ENCODE results near the gene DTNB. TPM values are rescaled to one million over a fixed set of nuclear protein-coding genes. Genes with fewer than 3 reads are reported as not detected.

Gene DTNB
- total and polyA plus RNA-seq, 2 experiments from 2014 or later, result 10.3 to 13.9 TPM

GRCh38 chr2:25655316-25655715 is 18.1 kb downstream of the DTNB start:
- Histone ChIP-seq H3K9me3 (ENCODE audit: low read depth) (no peaks in the 10 kb centered on the region), H3K4me3 (no peak overlapping the region), H2AFZ (no peak overlapping the region), H3K9me2 (replicated peaks; ENCODE audit: insufficient read depth) (no peaks in the 10 kb centered on the region), H3K27me3 (no peaks in the 10 kb centered on the region), H3K4me2 (no peak overlapping the region), H4K20me1 (ENCODE audit: insufficient read depth, poor library complexity, severe bottlenecking) (no peaks in the 10 kb centered on the region), H3K79me2 (peaks cover 45% of the 10 kb centered on the region), H3K27ac (no peak overlapping the region), H3K36me3 (replicated peaks; ENCODE audit: insufficient read depth, low read depth) (no peaks in the 10 kb centered on the region), H3K4me1 (ENCODE audit: insufficient read depth) (no peaks in the 10 kb centered on the region)
- WGBS (ENCODE audit: low lambda C conversion rate, missing lambda C conversion rate), result 92% methylated on average over 2 of the region's 2 CpGs
- DNase-seq (ENCODE audit: low spot score), result no peak
- TF ChIP-seq EZH2 (IDR thresholded peaks at IDR 0.05; ENCODE audit: borderline replicate concordance), result no peak
- TF ChIP-seq CTCF (IDR thresholded peaks at IDR 0.05; ENCODE audit: poor library complexity), result no peak
- no peak for TF ChIP-seq EZH2phosphoT487 (IDR thresholded peaks at IDR 0.05; ENCODE audit: low read depth, severe bottlenecking, unreplicated experiment)

- DNase-seq (ENCODE audit: low spot score), result no peak
- H3K4me2 ChIP-seq, result no peak overlapping the region
- 98% methylated on average over 4 of the region's 4 CpGs for WGBS (ENCODE audit: low lambda C conversion rate, missing lambda C conversion rate)
Observed at GRCh38 chr2:25654801-25655200, 18.6 kb downstream of the DTNB start.

GRCh38 chr2:25651782-25652455 is 21.5 kb downstream of the DTNB start:
- H3K27me3 ChIP-seq, result no peaks in the 10 kb centered on the region
- peaks cover 18% of the 10 kb centered on the region for H3K79me2 ChIP-seq
- H3K4me3 ChIP-seq, result no peak overlapping the region
- no peak overlapping the region for H3K4me2 ChIP-seq
- H3K27ac ChIP-seq, result no peak overlapping the region
- H3K36me3 ChIP-seq (replicated peaks; ENCODE audit: insufficient read depth, low read depth), result no peaks in the 10 kb centered on the region
- H3K9me3 ChIP-seq (ENCODE audit: low read depth), result no peaks in the 10 kb centered on the region
- no peaks in the 10 kb centered on the region for H3K9me2 ChIP-seq (replicated peaks; ENCODE audit: insufficient read depth)
- 81% methylated on average over 1 of the region's 1 CpG for WGBS (ENCODE audit: low lambda C conversion rate, missing lambda C conversion rate)
- no peaks in the 10 kb centered on the region for H4K20me1 ChIP-seq (ENCODE audit: insufficient read depth, poor library complexity, severe bottlenecking)
- no peak overlapping the region for H2AFZ ChIP-seq
- TF ChIP-seq EZH2phosphoT487 (IDR thresholded peaks at IDR 0.05; ENCODE audit: low read depth, severe bottlenecking, unreplicated experiment), result no peak
- no peak for TF ChIP-seq EZH2 (IDR thresholded peaks at IDR 0.05; ENCODE audit: borderline replicate concordance)
- no peak for TF ChIP-seq CTCF (IDR thresholded peaks at IDR 0.05; ENCODE audit: poor library complexity)
- DNase-seq (ENCODE audit: low spot score), result no peak
- H3K4me1 ChIP-seq (ENCODE audit: insufficient read depth), result no peaks in the 10 kb centered on the region

More at GRCh38 chr2:25654801-25655200, 18.6 kb downstream of the DTNB start:
- no peaks in the 10 kb centered on the region for H3K9me3 ChIP-seq (ENCODE audit: low read depth)
- no peaks in the 10 kb centered on the region for H3K36me3 ChIP-seq (replicated peaks; ENCODE audit: insufficient read depth, low read depth)
- no peak overlapping the region for H3K4me3 ChIP-seq
- H2AFZ ChIP-seq, result no peak overlapping the region
- no peaks in the 10 kb centered on the region for H3K9me2 ChIP-seq (replicated peaks; ENCODE audit: insufficient read depth)
- no peak for TF ChIP-seq EZH2phosphoT487 (IDR thresholded peaks at IDR 0.05; ENCODE audit: low read depth, severe bottlenecking, unreplicated experiment)
- TF ChIP-seq CTCF (IDR thresholded peaks at IDR 0.05; ENCODE audit: poor library complexity), result no peak
- no peak for TF ChIP-seq EZH2 (IDR thresholded peaks at IDR 0.05; ENCODE audit: borderline replicate concordance)
- no peaks in the 10 kb centered on the region for H4K20me1 ChIP-seq (ENCODE audit: insufficient read depth, poor library complexity, severe bottlenecking)
- H3K4me1 ChIP-seq (ENCODE audit: insufficient read depth), result no peaks in the 10 kb centered on the region
- H3K27me3 ChIP-seq, result no peaks in the 10 kb centered on the region
- no peak overlapping the region for H3K27ac ChIP-seq
- H3K79me2 ChIP-seq, result peaks cover 44% of the 10 kb centered on the region
